OCI-M1 (cell line): ENCODE results near the gene SORCS2.

ENCODE experiments used
- DNase-seq: peaks from one replicate; lab custom pipeline; 2025; lab: John Stamatoyannopoulos, UW

SORCS2 gene

GRCh38 chr4:7692451-7693236, 500.3 kb downstream of the SORCS2 start:
- DNase-seq: no peak

- DNase-seq: no peak
Measured at GRCh38 chr4:7693237-7693608, 500.9 kb downstream of the SORCS2 start.

- DNase-seq: no peak
Measured at GRCh38 chr4:7693711-7694110, 501.4 kb downstream of the SORCS2 start.

- no peak for DNase-seq
Measured at GRCh38 chr4:7694324-7694723, 502.0 kb downstream of the SORCS2 start.

- no peak for DNase-seq
Measured at GRCh38 chr4:7697343-7697742, 505.0 kb downstream of the SORCS2 start.

GRCh38 chr4:7697821-7698220, 505.5 kb downstream of the SORCS2 start:
- DNase-seq: no peak

GRCh38 chr4:7698584-7698983, 506.2 kb downstream of the SORCS2 start:
- no peak for DNase-seq

- DNase-seq: no peak
Measured at GRCh38 chr4:7699031-7699430, 506.7 kb downstream of the SORCS2 start.

- no peak for DNase-seq
Measured at GRCh38 chr4:7699825-7700224, 507.5 kb downstream of the SORCS2 start.

GRCh38 chr4:7700665-7701064, 508.3 kb downstream of the SORCS2 start:
- DNase-seq: no peak

GRCh38 chr4:7701866-7702649, 509.7 kb downstream of the SORCS2 start:
- DNase-seq: no peak

GRCh38 chr4:7703688-7704087, 511.4 kb downstream of the SORCS2 start:
- DNase-seq: no peak

- DNase-seq: no peak
Measured at GRCh38 chr4:7704091-7704490, 511.8 kb downstream of the SORCS2 start.

- DNase-seq: no peak
Measured at GRCh38 chr4:7704625-7705024, 512.3 kb downstream of the SORCS2 start.

- DNase-seq: no peak
Measured at GRCh38 chr4:7705062-7705461, 512.7 kb downstream of the SORCS2 start.

- no peak for DNase-seq
Measured at GRCh38 chr4:7705593-7705992, 513.3 kb downstream of the SORCS2 start.

- DNase-seq: no peak
Measured at GRCh38 chr4:7708238-7708637, 515.9 kb downstream of the SORCS2 start.

GRCh38 chr4:7708981-7709380, 516.6 kb downstream of the SORCS2 start:
- no peak for DNase-seq

GRCh38 chr4:7709431-7709830, 517.1 kb downstream of the SORCS2 start:
- DNase-seq: no peak

- DNase-seq: no peak
Measured at GRCh38 chr4:7710126-7710525, 517.8 kb downstream of the SORCS2 start.

- DNase-seq: no peak
Measured at GRCh38 chr4:7710576-7711306, 518.4 kb downstream of the SORCS2 start.

- DNase-seq: no peak
Measured at GRCh38 chr4:7711307-7711963, 519.1 kb downstream of the SORCS2 start.
